Measurements from ENCODE around the gene TASL. TPM values are rescaled to one million over a fixed set of nuclear protein-coding genes. Genes with fewer than 3 reads are reported as not detected.

TASL gene
- total and polyA plus RNA-seq, 10 donors: 6.5 to 23.4 (median 11.2) TPM

- Histone ChIP-seq H3K27me3 (replicated peaks in 1 of 7) (no peaks in the 10 kb centered on the region), H3K4me1 (peaks cover 11 to 68% (median 26%) of the 10 kb centered on the region in 6 donors), H3K4me3 (no peak overlapping the region), H3K36me3 (no peaks in the 10 kb centered on the region), H3K27ac (peak overlapping the region in 5 of 8 donors; percentile 6 to 68 (median 57)), H3K9me3 (no peaks in the 10 kb centered on the region)
- 33 to 53% (median 50%) methylated on average over 6 of the region's 6 CpGs for WGBS, 5 donors
- TF ChIP-seq, protein P1, sequence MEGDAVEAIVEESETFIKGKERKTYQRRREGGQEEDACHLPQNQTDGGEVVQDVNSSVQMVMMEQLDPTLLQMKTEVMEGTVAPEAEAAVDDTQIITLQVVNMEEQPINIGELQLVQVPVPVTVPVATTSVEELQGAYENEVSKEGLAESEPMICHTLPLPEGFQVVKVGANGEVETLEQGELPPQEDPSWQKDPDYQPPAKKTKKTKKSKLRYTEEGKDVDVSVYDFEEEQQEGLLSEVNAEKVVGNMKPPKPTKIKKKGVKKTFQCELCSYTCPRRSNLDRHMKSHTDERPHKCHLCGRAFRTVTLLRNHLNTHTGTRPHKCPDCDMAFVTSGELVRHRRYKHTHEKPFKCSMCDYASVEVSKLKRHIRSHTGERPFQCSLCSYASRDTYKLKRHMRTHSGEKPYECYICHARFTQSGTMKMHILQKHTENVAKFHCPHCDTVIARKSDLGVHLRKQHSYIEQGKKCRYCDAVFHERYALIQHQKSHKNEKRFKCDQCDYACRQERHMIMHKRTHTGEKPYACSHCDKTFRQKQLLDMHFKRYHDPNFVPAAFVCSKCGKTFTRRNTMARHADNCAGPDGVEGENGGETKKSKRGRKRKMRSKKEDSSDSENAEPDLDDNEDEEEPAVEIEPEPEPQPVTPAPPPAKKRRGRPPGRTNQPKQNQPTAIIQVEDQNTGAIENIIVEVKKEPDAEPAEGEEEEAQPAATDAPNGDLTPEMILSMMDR (IDR thresholded peaks at IDR 0.05 in 8 of 11, conservative IDR thresholded peaks at IDR 0.05 in 3 of 11): peak in 2 of 11 experiments; percentile 12
- TF ChIP-seq POLR2A (IDR thresholded peaks at IDR 0.05): no peak
- intact Hi-C loops (cut with DNase I; ENCODE audit: low total_unique reads): no loop called here
- DNase-seq: no peak
Observed at GRCh38 chrX:30593440-30594200, 16.1 kb upstream of the TASL start.

GRCh38 chrX:30592831-30593230 is 15.3 kb upstream of the TASL start:
- WGBS, 5 donors: 0 to 18% (median 3%) methylated on average over 3 of the region's 3 CpGs
- intact Hi-C loops (cut with DNase I; ENCODE audit: low total_unique reads): no loop called here
- H3K4me3 ChIP-seq: peak overlapping the region in 1 of 8 donors; percentile 3
- H3K27ac ChIP-seq: peak overlapping the region in 5 of 8 donors; percentile 6 to 68 (median 57)
- H3K36me3 ChIP-seq: no peaks in the 10 kb centered on the region
- H3K27me3 ChIP-seq (replicated peaks in 1 of 7): no peaks in the 10 kb centered on the region
- H3K9me3 ChIP-seq: no peaks in the 10 kb centered on the region
- DNase-seq: no peak
- TF ChIP-seq, protein P1 (IDR thresholded peaks at IDR 0.05 in 8 of 11, conservative IDR thresholded peaks at IDR 0.05 in 3 of 11): no peak
- TF ChIP-seq POLR2A (IDR thresholded peaks at IDR 0.05) (no peak), POLR2AphosphoS5 (IDR thresholded peaks at IDR 0.05) (no peak)
- peaks cover 8 to 60% (median 24%) of the 10 kb centered on the region in 6 donors for H3K4me1 ChIP-seq

- Histone ChIP-seq H3K4me3 (no peak overlapping the region), H3K4me1 (peaks cover 4 to 46% (median 19%) of the 10 kb centered on the region in 6 donors), H3K9me3 (peaks cover 0 to 3% (median 0%) of the 10 kb centered on the region in 8 donors), H3K27ac (peak overlapping the region in 3 of 8 donors; percentile 18 to 56 (median 50)), H3K36me3 (no peaks in the 10 kb centered on the region), H3K27me3 (replicated peaks in 1 of 7) (no peaks in the 10 kb centered on the region)
- no peak for TF ChIP-seq POLR2A (IDR thresholded peaks at IDR 0.05)
- TF ChIP-seq, protein P1 (IDR thresholded peaks at IDR 0.05 in 8 of 11, conservative IDR thresholded peaks at IDR 0.05 in 3 of 11): no peak
- TF ChIP-seq POLR2AphosphoS5 (IDR thresholded peaks at IDR 0.05): no peak
- intact Hi-C loops (cut with DNase I; ENCODE audit: low total_unique reads): no loop called here
- DNase-seq: no peak
- 34 to 57% (median 40%) methylated on average over 3 of the region's 3 CpGs for WGBS, 5 donors
Observed at GRCh38 chrX:30590368-30590767, 12.8 kb upstream of the TASL start.

DNA sequence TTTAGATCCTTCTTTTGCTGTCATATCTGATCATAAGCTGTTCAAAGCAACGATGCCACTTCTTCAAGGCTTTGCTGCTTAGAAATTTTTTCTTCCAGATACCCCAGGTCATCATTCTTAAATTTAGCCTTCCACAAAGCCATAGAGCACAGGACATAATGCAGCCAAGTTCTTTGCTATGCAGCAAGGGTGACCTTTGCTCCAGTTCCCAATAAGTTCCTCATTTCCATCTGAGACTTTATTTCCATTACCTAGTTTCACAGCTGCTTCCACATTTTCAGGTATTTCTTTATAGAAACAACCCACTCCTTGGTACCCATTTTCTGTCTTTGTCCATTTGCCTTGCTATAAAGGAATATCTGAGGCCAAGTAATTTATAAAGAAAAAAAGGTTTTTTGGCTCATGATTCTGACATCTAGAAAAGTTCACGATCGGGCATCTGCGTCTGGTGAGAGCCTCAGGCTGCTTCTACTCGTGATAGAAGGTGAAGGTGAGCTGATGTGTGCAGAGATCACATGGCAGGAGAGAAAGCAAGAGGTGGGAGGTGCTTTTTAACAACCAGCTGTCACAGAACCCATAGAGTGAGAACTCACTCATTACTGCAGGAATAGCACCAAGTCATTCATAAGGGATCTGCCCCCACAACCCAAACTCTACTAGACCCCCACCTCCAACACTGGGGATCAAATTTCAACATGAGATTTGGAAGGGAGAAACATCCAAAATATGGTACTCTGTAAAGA is 11.8 kb upstream of the TASL start:
- no peak for TF ChIP-seq POLR2AphosphoS5 (IDR thresholded peaks at IDR 0.05)
- no peak for TF ChIP-seq POLR2A (IDR thresholded peaks at IDR 0.05)
- TF ChIP-seq, protein P1 (IDR thresholded peaks at IDR 0.05 in 8 of 11, conservative IDR thresholded peaks at IDR 0.05 in 3 of 11): no peak
- peaks cover 4 to 46% (median 19%) of the 10 kb centered on the region in 6 donors for H3K4me1 ChIP-seq
- peaks cover 0 to 3% (median 0%) of the 10 kb centered on the region in 8 donors for H3K9me3 ChIP-seq
- intact Hi-C loops (cut with DNase I; ENCODE audit: low total_unique reads): no loop called here
- H3K4me3 ChIP-seq: no peak overlapping the region
- no peak for DNase-seq
- 64 to 83% (median 68%) methylated on average over 5 of the region's 5 CpGs for WGBS, 5 donors
- H3K27ac ChIP-seq: peak overlapping the region in 4 of 8 donors; percentile 21 to 56 (median 41)
- no peaks in the 10 kb centered on the region for H3K27me3 ChIP-seq (replicated peaks in 1 of 7)
- H3K36me3 ChIP-seq: no peaks in the 10 kb centered on the region

Measured in spleen (tissue), 11 donors.